H9 (cell line): ENCODE data around the gene SLC12A8. TPM values are rescaled to one million over a fixed set of nuclear protein-coding genes. Genes with fewer than 3 reads are reported as not detected.

Source experiments
- DNase-seq: peaks from one replicate; pipeline ENCODE4 v3.0.0-alpha.2; 2017
- H2AFZ ChIP-seq: one replicate; pipeline ENCODE4 v1.6.1; 2013; ENCODE audit warnings: mild to moderate bottlenecking, low read length, control low read depth, moderate library complexity
- H2AK5ac ChIP-seq: 2 replicates; pipeline ENCODE4 v1.6.1; 2013; ENCODE audit warnings: low read length, control low read depth, mixed read lengths; ENCODE audit not compliant: insufficient read length
- H2BK120ac ChIP-seq: one replicate; pipeline ENCODE4 v1.6.1; 2013; ENCODE audit warnings: low read depth, mild to moderate bottlenecking, low read length, control low read depth, inconsistent platforms; ENCODE audit not compliant: poor library complexity, severe bottlenecking
- H2BK12ac ChIP-seq: 2 replicates; pipeline ENCODE4 v1.6.1; 2013; ENCODE audit warnings: low read length, control low read depth, mixed read lengths, low read depth; ENCODE audit not compliant: insufficient read length
- H2BK15ac ChIP-seq: 2 replicates; pipeline ENCODE4 v1.6.1; 2013; ENCODE audit warnings: low read depth, low read length, control low read depth
- H2BK20ac ChIP-seq: one replicate; pipeline ENCODE4 v1.6.1; 2013; ENCODE audit warnings: low read depth, mild to moderate bottlenecking, low read length, control low read depth, inconsistent platforms; ENCODE audit not compliant: poor library complexity, severe bottlenecking
- H2BK5ac ChIP-seq: 2 replicates; pipeline ENCODE4 v1.6.1; 2013; ENCODE audit warnings: low read length, control low read depth, mixed read lengths; ENCODE audit not compliant: insufficient read length
- H3K14ac ChIP-seq: 2 replicates; pipeline ENCODE4 v1.6.1; 2013; ENCODE audit warnings: low read length, control low read depth; ENCODE audit not compliant: insufficient read depth
- H3K18ac ChIP-seq: 2 replicates; pipeline ENCODE4 v1.6.1; 2013; ENCODE audit warnings: low read depth, mild to moderate bottlenecking, mixed read lengths, low read length, control low read depth; ENCODE audit not compliant: insufficient read length
- H3K23ac ChIP-seq: 2 replicates; pipeline ENCODE4 v1.6.1; 2013; ENCODE audit warnings: low read length, control low read depth, mixed read lengths, low read depth; ENCODE audit not compliant: insufficient read length
- H3K23me2 ChIP-seq: 2 replicates; pipeline ENCODE4 v1.6.1; 2013; ENCODE audit warnings: low read depth, mild to moderate bottlenecking, mixed read lengths, low read length, control low read depth; ENCODE audit not compliant: insufficient read length, poor library complexity, severe bottlenecking
- H3K27ac ChIP-seq: 2 replicates; pipeline ENCODE4 v1.5.1; 2013; ENCODE audit warnings: low read length, control low read depth, mixed read lengths, low read depth; ENCODE audit not compliant: insufficient read length
- H3K27me3 ChIP-seq: 2 replicates; pipeline ENCODE4 v1.6.1; 2013; ENCODE audit warnings: low read length, control low read depth, inconsistent platforms; ENCODE audit not compliant: insufficient read depth
- H3K4ac ChIP-seq: 2 replicates; pipeline ENCODE4 v1.6.1; 2013; ENCODE audit warnings: low read depth, mild to moderate bottlenecking, control low read depth, inconsistent platforms, low read length, moderate library complexity
- H3K4me1 ChIP-seq: 2 replicates; pipeline ENCODE4 v1.6.1; 2013; ENCODE audit warnings: low read length, control low read depth, inconsistent platforms; ENCODE audit not compliant: insufficient read depth
- H3K4me2 ChIP-seq: 2 replicates; pipeline ENCODE4 v1.6.1; 2013; ENCODE audit warnings: low read length, control low read depth, mixed read lengths; ENCODE audit not compliant: insufficient read length, insufficient read depth
- H3K56ac ChIP-seq: 2 replicates; pipeline ENCODE4 v1.6.1; 2013; ENCODE audit warnings: low read depth, mild to moderate bottlenecking, mixed read lengths, low read length, control low read depth; ENCODE audit not compliant: insufficient read length
- H3K79me1 ChIP-seq: 2 replicates; pipeline ENCODE4 v1.6.1; 2013; ENCODE audit warnings: low read depth, mild to moderate bottlenecking, moderate library complexity, low read length, control low read depth, inconsistent platforms; ENCODE audit not compliant: insufficient read depth, poor library complexity, severe bottlenecking
- H3K79me2 ChIP-seq: 2 replicates; pipeline ENCODE4 v1.6.1; 2013; ENCODE audit warnings: low read length, control low read depth, inconsistent platforms; ENCODE audit not compliant: insufficient read depth
- H3K9ac ChIP-seq: 2 replicates; pipeline ENCODE4 v1.6.1; 2013; ENCODE audit warnings: low read length, control low read depth, mixed read lengths; ENCODE audit not compliant: insufficient read length; ENCODE audit errors: extremely low read depth
- H3K9me3 ChIP-seq: one replicate; pipeline ENCODE4 v1.6.1; 2013; ENCODE audit warnings: low read depth, low read length, inconsistent platforms; ENCODE audit not compliant: control insufficient read depth
- H3T11ph ChIP-seq: one replicate; pipeline ENCODE4 v1.6.1; 2013; ENCODE audit warnings: mild to moderate bottlenecking, low read length, control low read depth, inconsistent platforms
- H4K20me1 ChIP-seq: one replicate; pipeline ENCODE4 v1.6.1; 2013; ENCODE audit not compliant: control insufficient read depth, insufficient read length, insufficient read depth
- H4K5ac ChIP-seq: 2 replicates; pipeline ENCODE4 v1.6.1; 2013; ENCODE audit warnings: low read depth, mild to moderate bottlenecking, mixed read lengths, low read length, control low read depth; ENCODE audit not compliant: insufficient read length
- H4K8ac ChIP-seq: replicated peaks from 2 replicates; pipeline ENCODE4 v1.6.1; 2013; ENCODE audit warnings: low read length, control low read depth, mixed read lengths, low read depth; ENCODE audit not compliant: insufficient read length
- H4K91ac ChIP-seq: 2 replicates; pipeline ENCODE4 v1.6.1; 2013; ENCODE audit warnings: low read depth, mild to moderate bottlenecking, moderate library complexity, mixed read lengths, low read length, control low read depth; ENCODE audit not compliant: insufficient read length
- H3K27ac Mint-ChIP-seq, 3 experiments: 2 replicates in 2 of 3; 3 replicates in 1 of 3; pipeline ENCODE4 v1.8.0; 2020 to 2021; ENCODE audit warnings: mixed read lengths in 3 of 3, mild to moderate bottlenecking in 1 of 3, moderate library complexity in 1 of 3
- H3K27me3 Mint-ChIP-seq: 2 replicates; pipeline ENCODE4 v1.8.0; 2021; ENCODE audit warnings: low read depth, mild to moderate bottlenecking, moderate library complexity, mixed read lengths
- H3K36me3 Mint-ChIP-seq, 3 experiments: 2 replicates in 2 of 3; 3 replicates in 1 of 3; pipeline ENCODE4 v1.8.0; 2020 to 2021; ENCODE audit warnings: low read depth in 3 of 3, mixed read lengths in 3 of 3; ENCODE audit not compliant: insufficient read depth in 1 of 3
- H3K4me1 Mint-ChIP-seq, 2 experiments: 2 replicates each; pipeline ENCODE4 v1.8.0; 2020; ENCODE audit warnings: mixed read lengths in 2 of 2
- H3K4me3 Mint-ChIP-seq, 2 experiments: 2 replicates in 1 of 2; 3 replicates in 1 of 2; pipeline ENCODE4 v1.8.0; 2020 to 2021; ENCODE audit warnings: mild to moderate bottlenecking in 2 of 2, mixed read lengths in 2 of 2, moderate library complexity in 1 of 2
- H3K9me3 Mint-ChIP-seq, 2 experiments: 2 replicates in 1 of 2; 3 replicates in 1 of 2; pipeline ENCODE4 v1.8.0; 2020; ENCODE audit warnings: mild to moderate bottlenecking in 2 of 2, mixed read lengths in 2 of 2, moderate library complexity in 1 of 2
- WGBS: extraction: QIAGEN DNeasy Blood & Tissue Kit; methylation state at CpG from one replicate; pipeline ENCODE4 v1.1.7; 2013; ENCODE audit warnings: missing lambda C conversion rate, low lambda C conversion rate, mixed read lengths; ENCODE audit not compliant: insufficient read length; ENCODE audit errors: extremely low coverage; 5-methylcytosine and 5-hydroxymethylcytosine counted together
- total RNA-seq: library from RNA; stranded (reverse); gene quantifications from 2 replicates; pipeline ENCODE4 v1.2.1, GENCODE V29; 2021
- TF ChIP-seq, protein P1 (sequence below): fragments of 200-600 bp; sonication (generic); conservative IDR thresholded peaks from 3 replicates; pipeline ENCODE4 v1.8.0; 2021; ENCODE audit warnings: antibody characterized with exemption, mild to moderate bottlenecking

The SLC12A8 gene
- total RNA-seq, 1 experiment from 2014 or later, result 8.2 TPM

- Histone ChIP-seq H3K79me2 (no peaks in the 10 kb centered on the region; the same call in 1 of the 2 replicates), H3K4ac (no peak overlapping the region), H3T11ph (no peak overlapping the region), H4K20me1 (no peaks in the 10 kb centered on the region), H3K23me2 (no peaks in the 10 kb centered on the region), H4K91ac (no peak overlapping the region), H3K23ac (no peak overlapping the region), H2BK12ac (no peak overlapping the region), H3K4me2 (no peak overlapping the region), H3K9me3 (no peaks in the 10 kb centered on the region), H3K27ac (no peak overlapping the region), H3K79me1 (no peaks in the 10 kb centered on the region), H2AK5ac (no peak overlapping the region), H4K5ac (no peak overlapping the region), H2BK5ac (no peak overlapping the region), H3K18ac (no peak overlapping the region), H2BK120ac (no peak overlapping the region), H3K27me3 (no peaks in the 10 kb centered on the region), H2AFZ (no peak overlapping the region), H2BK15ac (no peak overlapping the region), H3K14ac (no peak overlapping the region), H3K56ac (no peak overlapping the region), H3K4me1 (peaks cover 4% of the 10 kb centered on the region; the same call in 1 of the 2 replicates), H4K8ac (no peak overlapping the region), H3K9ac (no peak overlapping the region), H2BK20ac (no peak overlapping the region)
- TF ChIP-seq, protein P1, sequence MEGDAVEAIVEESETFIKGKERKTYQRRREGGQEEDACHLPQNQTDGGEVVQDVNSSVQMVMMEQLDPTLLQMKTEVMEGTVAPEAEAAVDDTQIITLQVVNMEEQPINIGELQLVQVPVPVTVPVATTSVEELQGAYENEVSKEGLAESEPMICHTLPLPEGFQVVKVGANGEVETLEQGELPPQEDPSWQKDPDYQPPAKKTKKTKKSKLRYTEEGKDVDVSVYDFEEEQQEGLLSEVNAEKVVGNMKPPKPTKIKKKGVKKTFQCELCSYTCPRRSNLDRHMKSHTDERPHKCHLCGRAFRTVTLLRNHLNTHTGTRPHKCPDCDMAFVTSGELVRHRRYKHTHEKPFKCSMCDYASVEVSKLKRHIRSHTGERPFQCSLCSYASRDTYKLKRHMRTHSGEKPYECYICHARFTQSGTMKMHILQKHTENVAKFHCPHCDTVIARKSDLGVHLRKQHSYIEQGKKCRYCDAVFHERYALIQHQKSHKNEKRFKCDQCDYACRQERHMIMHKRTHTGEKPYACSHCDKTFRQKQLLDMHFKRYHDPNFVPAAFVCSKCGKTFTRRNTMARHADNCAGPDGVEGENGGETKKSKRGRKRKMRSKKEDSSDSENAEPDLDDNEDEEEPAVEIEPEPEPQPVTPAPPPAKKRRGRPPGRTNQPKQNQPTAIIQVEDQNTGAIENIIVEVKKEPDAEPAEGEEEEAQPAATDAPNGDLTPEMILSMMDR, result no peak
- Mint-ChIP-seq H3K9me3 (no peaks in the 10 kb centered on the region), H3K27me3 (no peaks in the 10 kb centered on the region; the same call in 1 of the 2 replicates), H3K27ac (no peak overlapping the region; a peak in 1 of 7 replicates), H3K36me3 (no peaks in the 10 kb centered on the region; a peak in 1 of 7 replicates), H3K4me3 (no peak overlapping the region), H3K4me1 (peaks cover 26 to 35% of the 10 kb centered on the region in 2 experiments)
- WGBS, result no CpG with 5 or more reads among the region's 17 CpGs
- DNase-seq, result no peak
These were observed 169.7 kb downstream of the SLC12A8 start for GRCh38 chr3:125042725-125043406.
